Activated effector memory CD4-positive, alpha-beta T cell treated with anti-CD3 and anti-CD28 coated beads, Interleukin-2, amount 50 U/mL, for 16 hours (primary cell): Measurements from ENCODE around the gene NWD2.

Experiments
- DNase-seq: peaks from one replicate; pipeline ENCODE4 v3.0.0-alpha.2; 2020

The NWD2 gene

DNA sequence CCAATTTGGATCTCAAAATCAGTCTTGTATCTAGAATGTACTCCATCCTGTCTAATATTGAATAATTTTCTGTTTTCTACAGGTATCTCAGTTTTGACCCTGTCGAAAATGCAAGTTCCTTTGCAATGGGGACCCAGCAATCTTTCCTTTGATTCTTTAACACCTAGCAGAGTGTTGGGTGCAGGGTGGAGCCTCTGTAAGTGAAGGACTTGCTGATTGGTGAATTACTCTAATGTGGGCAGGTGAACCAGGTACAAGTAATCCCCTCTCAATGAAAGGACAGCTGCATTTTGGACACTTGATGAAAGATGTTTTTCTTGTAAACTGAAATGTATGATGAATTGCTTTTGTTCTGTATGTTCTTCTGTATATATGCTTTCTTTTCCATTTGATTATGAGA, 54.9 kb downstream of the NWD2 start:
- DNase-seq = no peak

DNA sequence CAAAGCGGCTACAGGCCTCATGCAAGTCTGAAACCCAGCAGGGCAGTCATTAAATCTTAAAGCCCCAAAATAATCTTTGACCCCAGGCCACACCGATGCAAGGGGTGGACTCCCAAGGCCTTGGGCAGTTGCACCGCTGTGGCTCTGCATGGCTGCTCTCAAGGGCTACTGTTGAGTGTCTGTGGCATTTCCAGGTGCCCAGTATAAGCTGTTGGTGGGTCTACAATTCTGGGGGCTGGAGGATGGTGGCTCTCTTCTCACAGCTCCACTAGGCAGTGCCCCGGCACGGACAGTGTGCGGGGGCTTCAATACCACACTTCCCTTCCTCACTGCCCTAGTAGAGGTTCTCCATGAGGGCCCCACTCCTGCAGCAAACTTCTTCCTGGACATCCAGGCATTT, 60.1 kb downstream of the NWD2 start:
- no peak for DNase-seq

DNA sequence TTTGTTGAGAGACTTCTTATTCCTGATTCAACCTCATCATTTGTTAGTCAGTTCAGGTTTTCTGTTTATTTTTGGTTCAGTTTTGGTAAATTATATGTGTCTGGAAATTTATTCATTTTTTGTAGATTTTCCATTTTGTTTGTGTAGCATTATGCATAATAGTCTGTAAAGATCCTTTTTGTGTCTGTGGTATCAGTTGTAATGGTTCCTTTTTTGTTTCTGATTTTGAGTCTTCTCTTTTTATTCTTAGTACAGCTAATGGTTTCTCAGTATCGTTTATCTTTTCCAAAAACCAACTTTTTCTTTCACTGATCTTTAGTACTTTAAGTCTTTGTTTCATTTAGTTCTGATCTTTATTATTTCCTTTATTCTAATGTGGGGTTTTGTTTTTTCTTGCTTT, 61.4 kb downstream of the NWD2 start:
- DNase-seq = no peak

DNA sequence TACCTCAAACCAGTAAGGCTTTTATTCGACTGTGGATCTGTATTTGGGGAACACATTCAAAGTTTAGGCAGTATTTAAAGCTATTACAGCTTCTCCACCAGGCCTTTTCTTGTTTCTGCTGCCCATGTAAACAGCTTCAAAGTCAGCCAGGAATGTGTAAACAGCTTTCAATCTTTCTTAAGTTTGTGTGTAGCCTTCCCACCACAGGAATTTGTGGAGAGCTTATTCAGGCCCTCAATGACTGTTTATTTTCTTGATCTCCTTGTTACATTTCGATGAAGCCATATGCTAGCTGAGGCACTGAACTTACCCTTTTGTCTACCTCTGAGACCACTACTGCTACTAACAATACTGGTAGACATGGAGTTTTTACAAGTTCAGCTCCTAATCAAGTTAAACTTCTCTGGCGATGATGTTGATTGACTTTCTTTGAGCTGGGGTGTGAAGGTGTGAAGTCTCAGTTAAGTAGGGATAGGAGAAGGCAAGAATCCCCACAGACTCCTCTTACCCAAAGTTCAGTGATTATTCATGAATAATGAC, 72.6 kb downstream of the NWD2 start:
- no peak for DNase-seq

DNA sequence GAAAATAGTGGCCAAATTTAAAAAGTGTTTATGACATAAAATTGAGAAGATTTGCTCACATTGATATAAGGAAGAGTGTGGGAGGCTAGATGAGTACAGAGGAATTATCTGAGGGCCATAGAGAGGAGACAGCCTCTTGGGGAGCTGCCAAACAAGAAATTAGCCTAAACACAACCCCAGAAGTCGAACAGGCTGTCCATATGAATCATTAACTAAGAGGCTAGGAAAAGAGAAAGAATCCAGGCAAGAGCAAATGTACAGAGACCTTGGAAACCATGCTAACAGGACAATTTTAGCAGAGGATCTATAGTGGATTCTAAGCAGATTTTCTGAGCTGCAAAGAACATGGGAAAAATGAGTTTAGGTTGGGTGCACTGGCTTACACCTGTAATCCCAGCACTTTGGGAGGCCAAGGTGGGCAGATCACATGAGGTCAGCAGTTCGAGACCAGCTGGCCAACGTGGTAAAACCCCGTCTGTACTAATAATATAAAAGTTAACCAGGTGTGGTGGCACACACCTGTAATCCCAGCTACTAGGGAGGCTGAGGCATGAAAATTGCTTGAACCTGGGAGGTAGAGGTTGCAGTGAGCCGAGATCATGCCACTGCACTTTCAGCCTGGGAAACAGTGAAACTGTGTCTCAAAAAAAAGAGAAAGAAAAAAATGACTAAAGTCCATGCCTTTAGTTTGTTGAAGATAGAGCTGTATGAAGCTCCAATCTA, 76.1 kb downstream of the NWD2 start:
- DNase-seq = no peak

DNA sequence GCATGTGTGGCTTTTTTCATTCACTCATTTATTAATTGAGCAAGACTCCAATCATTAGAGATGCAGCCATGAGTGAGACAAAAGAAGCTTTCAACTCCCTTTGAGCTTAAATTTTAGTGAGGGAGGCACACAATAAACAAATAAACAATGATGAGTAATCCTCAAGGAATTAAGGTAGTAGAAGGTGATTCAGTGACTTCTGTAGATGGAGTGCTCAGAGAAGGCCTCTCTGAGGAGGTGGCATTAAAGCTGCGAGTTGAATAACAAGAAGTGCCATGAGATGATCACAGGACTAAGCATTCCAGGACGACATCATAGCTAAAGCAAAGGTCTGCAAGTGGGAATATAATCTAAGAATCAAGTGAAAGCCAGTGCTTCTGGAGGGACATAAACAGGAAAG, 77.6 kb downstream of the NWD2 start:
- no peak for DNase-seq

DNA sequence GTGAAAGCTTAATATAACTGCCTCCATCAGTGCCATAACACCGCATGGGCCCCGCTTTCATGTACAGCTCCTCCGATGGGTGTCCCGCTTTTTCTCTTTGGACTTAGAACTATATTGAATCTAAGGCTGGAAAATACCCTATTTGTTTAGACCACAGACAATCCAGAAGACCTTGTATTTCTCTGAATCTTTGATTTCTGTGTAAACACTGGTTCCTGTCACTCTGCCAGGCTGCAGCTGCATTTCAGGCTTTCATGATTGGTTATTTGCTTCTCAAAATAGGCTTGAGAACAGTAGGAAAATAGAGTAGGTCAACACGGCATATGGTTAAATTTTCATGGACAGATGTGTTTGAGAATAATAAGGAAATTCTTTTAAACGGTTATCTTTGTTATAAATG, 80.0 kb downstream of the NWD2 start:
- no peak for DNase-seq

DNA sequence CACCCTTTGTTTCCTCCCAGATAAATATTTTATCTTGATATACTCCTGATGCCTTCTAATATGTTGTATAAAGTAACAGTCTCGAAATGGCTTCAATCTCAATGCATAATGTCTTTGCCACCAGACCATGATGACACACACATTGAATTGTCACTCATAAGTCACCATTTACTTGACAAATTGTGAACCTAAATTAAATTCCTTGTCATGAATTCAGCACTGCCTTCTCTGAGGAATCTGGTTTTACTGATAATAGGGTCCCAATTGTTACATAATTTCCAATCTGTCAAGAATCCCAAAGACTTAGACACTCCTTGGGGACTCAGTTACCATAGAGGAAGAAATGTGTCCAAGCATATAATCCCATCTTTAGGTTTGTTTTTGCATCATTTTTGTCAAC, 82.3 kb downstream of the NWD2 start:
- DNase-seq = no peak

DNA sequence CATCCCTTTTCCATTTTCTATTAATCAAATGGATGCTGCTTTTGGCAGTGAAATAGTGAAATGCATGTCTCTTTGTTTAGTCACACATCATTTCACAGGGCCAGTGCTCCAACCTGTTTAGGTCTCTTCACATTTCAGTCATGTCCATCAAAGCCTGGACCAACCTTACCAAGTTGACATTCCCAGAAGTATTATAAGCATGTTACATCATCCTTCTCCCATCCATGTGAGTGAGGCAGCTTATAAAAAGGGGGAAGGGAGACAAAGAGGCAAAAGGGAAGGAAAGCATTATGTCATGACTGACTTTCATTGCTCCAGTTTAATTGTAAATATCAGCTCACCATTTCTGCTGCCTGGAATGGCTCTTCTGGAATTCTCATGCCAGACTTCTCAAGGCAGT, 94.4 kb downstream of the NWD2 start:
- DNase-seq = no peak

DNA sequence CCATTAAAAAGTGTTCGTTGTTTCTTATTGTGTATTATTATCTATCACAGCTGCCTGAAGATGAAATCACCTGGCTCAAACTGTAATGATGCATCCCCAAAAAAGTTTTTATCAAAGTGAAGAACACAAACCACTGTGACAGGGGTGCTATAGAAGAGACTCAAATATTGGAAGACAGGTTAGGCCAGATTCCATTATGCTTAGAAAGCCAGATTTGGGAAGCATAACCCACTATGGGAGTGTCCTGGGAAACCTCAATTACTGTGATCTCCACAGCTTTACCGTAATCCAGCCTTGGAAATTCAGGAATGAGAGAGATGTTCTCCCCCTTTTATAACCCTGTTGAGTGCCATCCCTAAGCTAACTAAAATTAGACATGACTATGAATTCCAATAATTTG, 114.2 kb downstream of the NWD2 start:
- DNase-seq = no peak

DNA sequence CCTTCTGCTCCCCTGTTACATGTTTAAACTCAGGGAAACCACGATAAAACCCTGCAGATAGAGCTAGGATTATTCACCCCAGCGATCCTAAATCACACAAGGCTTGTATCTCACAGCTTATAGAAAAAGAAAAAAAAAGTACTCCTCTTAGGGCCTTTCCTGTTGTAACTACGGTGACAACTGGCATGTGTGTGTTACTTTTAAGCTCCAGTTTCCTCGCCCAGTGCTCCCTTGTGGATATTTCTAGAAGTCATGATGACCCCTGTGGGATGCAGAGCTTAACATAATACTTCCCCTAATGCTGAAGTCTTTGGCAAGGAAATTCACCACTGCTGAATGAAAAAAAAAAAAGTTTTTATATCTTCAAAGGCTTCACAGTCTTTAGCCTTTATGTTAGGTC, 114.7 kb downstream of the NWD2 start:
- DNase-seq = no peak

DNA sequence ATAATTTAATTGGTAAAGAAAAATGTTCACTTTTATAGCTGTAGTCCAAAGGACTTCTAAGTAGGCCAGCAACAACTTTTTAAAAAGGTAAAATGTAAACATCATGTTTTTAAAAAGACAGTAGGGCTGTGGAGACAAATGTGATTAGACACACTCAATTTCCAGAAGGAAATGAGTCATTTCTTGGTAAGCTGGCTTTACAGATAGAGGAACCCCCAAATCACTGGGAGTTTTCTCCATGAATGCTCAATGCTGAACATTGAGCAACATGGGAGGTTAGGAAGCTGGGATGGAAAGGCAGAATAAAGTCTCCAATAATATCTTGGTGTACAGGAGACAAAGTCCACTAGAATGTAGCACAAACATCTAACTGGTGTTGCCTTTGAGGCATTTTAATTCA, 121.3 kb downstream of the NWD2 start:
- DNase-seq = no peak

DNA sequence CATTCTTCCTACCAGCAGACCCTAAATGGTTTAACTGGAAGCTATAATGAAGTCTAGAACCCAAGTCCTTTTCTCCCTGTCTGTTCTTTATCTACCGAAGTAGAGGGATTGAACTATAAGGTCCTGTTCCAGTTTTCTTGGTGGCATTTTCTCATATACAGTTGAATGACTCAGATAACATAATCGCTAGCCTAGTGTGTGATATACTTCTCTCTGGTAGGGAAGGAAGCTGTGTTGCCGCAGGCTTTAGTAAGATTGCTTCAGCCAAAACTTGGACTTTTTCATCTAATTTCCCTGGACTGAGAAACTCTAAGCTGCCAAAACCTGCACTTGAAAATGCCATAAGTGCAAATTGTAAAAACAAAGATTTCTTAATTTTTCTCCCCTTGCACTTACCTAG, 123.4 kb downstream of the NWD2 start:
- no peak for DNase-seq

DNA sequence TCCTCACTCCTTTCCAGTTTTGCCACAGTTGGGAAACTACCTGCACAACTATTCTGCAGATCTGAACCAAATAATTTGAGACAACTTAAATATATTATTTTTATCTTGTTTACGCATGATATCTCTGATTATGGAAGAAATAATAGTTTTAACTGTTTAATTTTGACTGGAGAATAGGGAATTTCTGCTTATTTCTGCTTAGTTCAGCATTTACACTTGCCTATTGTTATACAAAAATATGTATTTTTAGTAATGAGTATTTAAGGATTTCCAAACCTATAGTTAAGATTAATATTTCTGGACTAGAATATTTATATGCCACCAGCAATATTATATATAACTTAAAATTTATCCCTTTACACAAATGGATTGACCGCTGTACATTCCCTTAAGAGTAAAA, 125.5 kb downstream of the NWD2 start:
- no peak for DNase-seq

DNA sequence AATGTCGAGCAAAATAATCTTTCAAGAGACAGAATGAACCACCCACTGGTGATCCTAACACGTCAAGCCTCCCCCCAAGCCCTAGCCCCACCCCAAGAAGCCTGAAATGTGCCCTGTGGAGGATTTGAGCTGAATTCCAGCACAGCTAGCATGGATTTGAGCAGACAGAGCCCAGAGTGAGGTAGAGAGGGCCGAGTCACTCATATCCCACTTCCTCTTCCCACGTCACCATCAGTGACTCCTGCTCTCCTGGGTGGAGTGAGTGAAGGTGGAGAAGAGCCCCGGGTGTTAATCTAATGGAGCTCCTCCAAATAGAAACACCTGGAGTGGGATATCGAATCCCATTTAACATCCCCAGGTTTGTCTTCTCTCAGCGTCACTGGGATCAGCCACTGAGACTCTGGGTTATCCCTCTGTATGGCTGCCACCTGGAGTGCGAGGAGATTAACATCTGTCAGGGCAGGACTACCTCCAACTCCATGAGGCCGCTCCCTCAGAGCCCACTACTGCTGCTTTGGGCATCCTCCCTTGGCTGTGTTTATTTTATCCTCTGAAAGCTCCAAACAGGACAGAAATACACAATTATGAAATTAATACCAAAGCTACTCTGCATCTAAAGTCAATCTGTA, 136.6 kb downstream of the NWD2 start:
- DNase-seq = no peak

DNA sequence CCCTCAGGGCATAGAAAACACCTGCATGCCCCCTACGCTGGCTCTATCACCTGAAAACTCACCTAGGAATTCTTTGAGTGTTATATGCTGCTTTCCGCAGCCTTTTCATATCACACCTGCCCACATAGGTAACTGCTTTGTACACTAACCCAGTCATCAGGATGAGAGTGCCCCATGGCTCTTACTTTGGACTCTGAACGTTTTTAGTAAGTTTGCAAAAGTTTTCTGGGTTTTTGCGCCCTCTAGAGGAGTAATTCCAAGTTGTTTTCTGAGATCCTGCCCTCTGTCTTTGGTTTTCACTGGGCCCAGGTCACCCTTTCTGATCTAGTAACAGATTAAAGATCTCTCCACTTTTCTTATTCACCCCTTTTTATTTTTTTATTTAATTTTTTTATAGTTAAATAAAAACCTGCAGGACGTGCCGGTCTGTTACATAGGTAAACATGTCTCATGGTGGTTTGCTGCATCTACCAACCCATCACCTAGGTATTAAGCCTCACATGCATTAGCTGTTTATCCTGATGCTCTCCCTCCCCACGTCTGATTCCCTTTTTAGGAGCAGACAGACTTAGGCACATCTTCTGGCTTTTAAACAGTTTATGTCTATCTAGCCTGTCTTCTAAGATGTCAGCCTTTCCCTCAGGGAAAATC, 139.2 kb downstream of the NWD2 start:
- no peak for DNase-seq

DNA sequence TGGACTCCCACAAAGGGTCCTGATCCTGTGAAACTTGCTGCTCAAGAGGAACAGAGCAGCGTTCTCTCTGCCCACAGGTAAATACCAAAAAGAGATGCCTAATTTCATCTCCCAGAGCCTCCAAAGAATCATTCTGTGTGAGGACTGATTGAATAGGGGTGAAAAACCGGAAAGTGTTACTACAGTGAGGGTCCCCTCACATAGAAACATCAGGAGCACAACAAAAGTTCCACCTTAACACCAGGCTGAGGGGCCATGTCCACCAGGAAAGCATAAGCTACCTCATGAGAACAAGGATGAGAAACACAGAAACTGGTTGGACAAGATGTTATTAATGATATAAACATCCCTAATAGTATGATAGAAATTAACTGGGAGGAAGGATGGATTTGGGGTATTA, 140.9 kb downstream of the NWD2 start:
- DNase-seq = no peak

DNA sequence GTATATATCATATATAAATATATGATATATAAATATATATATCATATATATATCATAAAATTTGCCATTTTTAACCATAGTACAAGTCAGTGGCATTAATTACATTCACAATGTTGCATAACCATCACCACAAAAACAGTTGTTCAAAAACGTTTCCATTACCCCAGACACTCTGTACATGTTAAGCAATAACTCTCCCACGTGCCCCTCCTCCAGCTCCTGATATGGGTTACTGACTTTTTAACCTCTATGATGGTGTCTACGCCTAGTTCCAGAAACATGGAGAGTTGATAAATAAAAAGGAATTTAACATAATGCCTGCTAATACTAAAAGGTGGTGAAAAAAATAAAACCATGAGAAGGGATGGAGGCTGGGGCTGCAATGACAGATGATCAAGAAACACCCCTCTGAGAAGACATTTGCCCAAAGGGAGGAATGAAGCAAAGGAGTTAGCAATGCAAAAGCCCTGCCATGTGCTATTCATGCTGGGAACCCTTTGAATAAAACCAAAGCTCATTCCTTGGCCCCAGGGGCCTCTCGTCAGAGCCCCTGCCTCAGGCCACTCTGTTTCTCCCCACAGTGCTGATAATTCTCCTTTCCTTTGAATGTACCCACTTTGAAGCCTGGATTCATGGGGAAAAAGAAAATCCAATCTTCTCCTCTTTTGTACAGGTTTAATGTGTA, 144.3 kb downstream of the NWD2 start:
- no peak for DNase-seq

DNA sequence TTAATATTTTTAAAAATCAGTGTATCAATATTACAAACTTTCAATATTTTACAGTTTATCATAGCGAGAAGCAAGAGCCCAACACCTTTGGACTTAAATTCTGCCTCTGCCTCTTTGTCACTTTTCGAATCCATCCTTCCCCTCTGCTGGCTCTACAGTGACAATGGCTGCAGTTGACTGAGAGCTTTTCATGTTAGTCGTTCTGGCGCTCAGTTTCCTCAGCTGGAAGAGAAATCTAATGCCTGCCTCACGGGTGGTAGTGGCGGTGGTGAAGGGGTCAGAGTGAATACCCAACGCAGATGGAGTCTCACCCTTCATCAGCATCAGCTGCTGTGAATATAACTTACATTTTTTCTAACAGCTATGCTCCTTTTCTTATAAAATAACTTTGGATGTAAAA, 144.8 kb downstream of the NWD2 start:
- DNase-seq = no peak

DNA sequence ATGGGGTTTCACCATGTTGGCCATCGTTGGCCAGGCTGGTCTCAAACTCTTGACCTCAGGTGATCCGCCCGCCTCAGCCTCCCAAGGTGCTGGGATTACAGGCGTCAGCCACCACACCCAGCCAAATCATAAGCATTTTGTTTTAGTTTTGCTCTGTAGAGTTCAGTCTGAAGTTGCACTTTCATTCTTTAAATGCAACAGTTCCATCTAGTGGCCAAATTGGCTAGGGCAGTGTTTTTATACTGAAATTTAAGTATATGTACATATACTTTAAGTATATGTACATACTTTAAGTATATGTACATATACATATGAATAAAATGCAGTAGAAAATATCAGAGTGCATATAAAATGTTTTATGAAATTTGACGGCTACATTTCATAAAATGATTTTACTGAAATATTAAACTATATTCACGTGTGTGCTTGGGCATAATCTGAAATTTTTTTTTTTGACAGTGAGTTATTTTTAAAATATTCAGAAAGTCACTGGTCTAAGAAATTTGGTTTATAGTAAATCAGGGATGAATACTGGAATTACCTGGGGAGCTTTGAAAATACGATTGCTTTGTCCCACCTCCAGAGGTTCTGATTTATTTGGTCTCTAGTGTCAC, 145.5 kb downstream of the NWD2 start:
- no peak for DNase-seq

DNA sequence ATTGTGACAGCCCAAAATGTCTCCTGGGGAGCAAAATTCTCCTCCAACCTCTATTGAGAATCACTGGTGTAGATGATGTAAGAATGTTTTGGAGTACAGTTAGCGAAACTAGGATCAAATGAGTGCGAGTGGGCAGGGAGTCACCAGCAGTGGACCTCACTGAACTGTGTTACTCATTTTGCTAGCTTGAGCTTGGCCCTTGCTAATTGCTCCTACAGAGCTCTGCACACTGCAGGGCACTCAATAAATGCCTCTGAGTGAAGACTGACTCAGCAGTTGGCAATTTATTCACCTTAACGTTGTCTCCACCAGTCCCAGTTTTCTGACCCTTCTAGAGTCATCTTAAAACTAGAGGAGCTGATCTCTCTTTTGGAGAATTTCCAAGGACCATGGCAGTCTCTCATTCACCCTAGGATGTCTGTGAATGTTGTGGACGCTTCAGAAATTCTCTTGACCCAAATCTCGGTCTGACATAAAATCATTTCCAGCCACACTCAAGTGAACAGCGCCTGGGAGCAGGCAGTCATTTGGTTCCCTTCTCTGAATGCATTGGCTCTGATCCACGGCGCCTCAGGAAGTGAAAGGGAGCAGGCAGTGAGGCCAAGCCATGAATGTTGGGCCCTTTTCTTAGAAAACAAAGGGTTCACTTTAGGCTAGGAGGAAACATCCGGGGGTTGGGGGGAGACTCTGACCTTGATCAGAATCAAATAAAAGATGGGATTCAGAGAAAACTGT, 148.1 kb downstream of the NWD2 start:
- DNase-seq = no peak

DNA sequence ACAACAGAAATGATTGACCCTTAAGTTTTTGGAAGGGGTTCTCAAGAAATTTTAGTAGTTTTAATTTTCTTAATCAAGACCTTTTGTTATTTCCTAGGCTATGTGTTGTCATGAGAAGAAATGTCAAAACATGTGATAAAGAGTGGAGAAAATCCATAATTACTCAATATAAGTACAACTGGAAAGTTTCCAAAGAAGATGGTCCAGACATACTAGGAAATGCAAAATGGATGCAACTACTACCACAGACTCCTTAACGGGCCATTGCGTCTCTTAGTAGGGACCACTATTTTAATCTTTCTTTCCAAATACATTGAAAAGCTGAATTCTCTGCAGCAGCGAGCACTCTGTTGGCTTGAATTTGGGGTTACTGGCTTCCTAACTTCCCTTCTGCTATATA, 148.8 kb downstream of the NWD2 start:
- no peak for DNase-seq

DNA sequence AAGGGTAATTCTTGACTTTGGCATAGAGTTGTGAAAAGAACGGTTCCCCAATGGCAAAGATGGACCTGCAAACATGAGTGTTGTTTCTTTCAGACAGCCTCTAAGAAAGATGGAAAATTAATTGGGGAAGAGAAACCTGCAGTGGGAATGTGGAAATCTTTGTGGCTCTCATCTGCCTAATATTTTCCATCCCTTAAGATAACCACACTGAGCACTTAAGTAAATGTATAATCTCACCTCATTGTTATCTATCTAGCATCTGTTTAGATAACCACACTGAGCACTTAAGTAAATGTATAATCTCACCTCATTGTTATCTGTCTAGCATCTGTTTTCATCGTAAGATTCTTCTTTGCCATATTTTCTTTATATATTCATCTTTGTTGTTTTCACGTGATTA, 149.3 kb downstream of the NWD2 start:
- no peak for DNase-seq
